Endothelial cell of umbilical vein (primary cell): ENCODE measurements around the gene SUPT3H. TPM values are rescaled to one million over a fixed set of nuclear protein-coding genes. Genes with fewer than 3 reads are reported as not detected.

ENCODE experiments used
- BruUV-seq: library from RNA; stranded (reverse); fragments of 400-500 nt; replicated peaks from 2 replicates; lab custom pipeline; 2021; lab: Mats Ljungman, UMichigan
- CTCF ChIA-PET: fragments of 300-600, 350-600 bp; sonication (Branson Sonifier 250); formaldehyde crosslinking; loops from one replicate; lab custom pipeline; 2021; ENCODE audit warnings: antibody characterized with exemption, inconsistent platforms; lab: Charles Lee
- POLR2A ChIA-PET: fragments of 300-600, 350-600 bp; sonication (Branson Sonifier 250); formaldehyde crosslinking; loops from one replicate; lab custom pipeline; 2021; ENCODE audit warnings: antibody characterized with exemption, inconsistent platforms; lab: Charles Lee
- DNase-seq: peaks from one replicate; pipeline ENCODE4 v3.0.0-alpha.2; 2011; ENCODE audit warnings: low read depth, low spot score
- FAIRE-seq: peaks from 2 replicates; lab custom pipeline; 2011; peaks lifted over from hg19 to GRCh38; lab: Jason Lieb, UNC
- H2AFZ ChIP-seq: 2 replicates; pipeline ENCODE4 v1.6.0; 2012; ENCODE audit warnings: low read depth, low read length, control low read depth, inconsistent platforms
- H3K27ac ChIP-seq: 2 replicates; pipeline ENCODE4 v1.5.1; 2011; ENCODE audit warnings: low read depth, mild to moderate bottlenecking, control low read depth, low read length, moderate library complexity; ENCODE audit not compliant: insufficient read depth
- H3K27me3 ChIP-seq, 2 experiments: 2 replicates each; pipeline versions ENCODE4 v1.6.0 to v1.6.1; 2011; ENCODE audit warnings: low read length in 2 of 2, mixed read lengths in 1 of 2; ENCODE audit not compliant: control insufficient read depth in 2 of 2, insufficient read depth in 2 of 2
- H3K36me3 ChIP-seq, 2 experiments: 2 replicates in 1 of 2; 3 replicates in 1 of 2; pipeline ENCODE4 v1.5.1; 2011; ENCODE audit warnings: low read length in 2 of 2, mild to moderate bottlenecking in 1 of 2, moderate library complexity in 1 of 2; ENCODE audit not compliant: control insufficient read depth in 2 of 2, insufficient read depth in 2 of 2; ENCODE audit errors: extremely low read depth in 1 of 2
- H3K4me1 ChIP-seq: 3 replicates; pipeline ENCODE4 v1.5.1; 2011; ENCODE audit warnings: mild to moderate bottlenecking, low read length; ENCODE audit not compliant: control insufficient read depth, insufficient read depth; ENCODE audit errors: extremely low read depth
- H3K4me2 ChIP-seq: 2 replicates; pipeline ENCODE4 v1.6.1; 2011; ENCODE audit warnings: low read length, control low read depth, mixed read lengths; ENCODE audit not compliant: insufficient read depth
- H3K4me3 ChIP-seq, 3 experiments: fragments of 200-600 bp in 1 of 3; sonication (generic), shearing (Covaris generic) in 1 of 3; replicated peaks in 1 of 3; 2 replicates each; pipeline ENCODE4 v1.5.1; 2011 to 2016; ENCODE audit warnings: control low read depth in 3 of 3, low read length in 3 of 3, mild to moderate bottlenecking in 2 of 3, inconsistent platforms in 1 of 3, low read depth in 1 of 3, moderate library complexity in 1 of 3; ENCODE audit not compliant: insufficient read depth in 1 of 3
- H3K79me2 ChIP-seq: 2 replicates; pipeline ENCODE4 v1.6.0; 2012; ENCODE audit warnings: low read length, inconsistent platforms; ENCODE audit not compliant: control insufficient read depth, insufficient read depth
- H3K9ac ChIP-seq: replicated peaks from 2 replicates; pipeline ENCODE3; 2011; ENCODE audit warnings: low read length, control low read depth; ENCODE audit not compliant: insufficient read depth; ENCODE audit errors: extremely low read depth
- H3K9me1 ChIP-seq: replicated peaks from 3 replicates; pipeline ENCODE4 v1.6.0; 2011; ENCODE audit warnings: mild to moderate bottlenecking, low read length; ENCODE audit not compliant: control insufficient read depth, insufficient read depth; ENCODE audit errors: extremely low read depth
- H3K9me3 ChIP-seq: replicated peaks from 2 replicates; pipeline ENCODE4 v1.5.1; 2012; ENCODE audit warnings: low read length, inconsistent platforms; ENCODE audit not compliant: control insufficient read depth, insufficient read depth
- H4K20me1 ChIP-seq: replicated peaks from 2 replicates; pipeline ENCODE3; 2011; ENCODE audit warnings: mild to moderate bottlenecking, low read length; ENCODE audit not compliant: control insufficient read depth, insufficient read depth; ENCODE audit errors: extremely low read depth
- EZH2 ChIP-seq: IDR thresholded peaks from 2 replicates; pipeline ENCODE4 v1.6.1; 2012; ENCODE audit warnings: borderline replicate concordance, low read depth, mild to moderate bottlenecking, moderate library complexity, low read length, inconsistent platforms; ENCODE audit not compliant: severe bottlenecking
- GATA2 ChIP-seq: IDR thresholded peaks from 2 replicates; pipeline ENCODE4 v1.7.0; 2011; ENCODE audit warnings: low read depth, mild to moderate bottlenecking, moderate library complexity, mixed read lengths, low read length; ENCODE audit not compliant: insufficient read length, insufficient read depth
- MAX ChIP-seq: IDR thresholded peaks from 2 replicates; pipeline ENCODE4 v1.6.1; 2011; ENCODE audit not compliant: insufficient read depth, insufficient read length
- POLR2AphosphoS5 ChIP-seq: IDR thresholded peaks from 2 replicates; pipeline ENCODE4 v1.6.1; 2012; ENCODE audit warnings: low read depth, mild to moderate bottlenecking, control low read depth, low read length, moderate library complexity; ENCODE audit not compliant: insufficient read depth
- dilution Hi-C: fragments of 300-500 bp; cut with MboI; formaldehyde crosslinking; loops from one replicate; pipeline ENCODE4 v1.15.0; 2019; ENCODE audit warnings: low sequenced_read_pairs; ENCODE audit not compliant: extremely low pct_ligation_motif_present
- intact Hi-C: fragments of 100-400 bp; cut with micrococcal nuclease; formaldehyde crosslinking; loops from one replicate; pipeline ENCODE4 v1.10.0; 2022
- polyA plus RNA-seq, 4 experiments: library from polyadenylated mRNA; depleted of rRNA in 3 of 4; stranded (reverse) in 3 of 4; unstranded in 1 of 4; fragments of >200 nt; gene quantifications; 2 replicates each; pipeline versions ENCODE4 v1.2.1 to v1.2.3, GENCODE V29; 2011 to 2012; ENCODE audit warnings: missing spikeins in 1 of 4
- total RNA-seq: library from RNA; stranded (reverse); gene quantifications from 2 replicates; pipeline ENCODE4 v1.2.3, GENCODE V29; 2021
- TF ChIP-seq, protein P1 (sequence below), 2 donors: IDR thresholded peaks; 1 replicate in 1 of 2; 2 replicates in 1 of 2; pipeline ENCODE4 v1.5.1; 2011; ENCODE audit warnings: low read length in 2 of 2, mild to moderate bottlenecking in 2 of 2, moderate library complexity in 2 of 2, control low read depth in 1 of 2, inconsistent platforms in 1 of 2, low read depth in 1 of 2; ENCODE audit not compliant: insufficient read depth in 1 of 2; ENCODE audit errors: extremely low read depth in 1 of 2

Gene SUPT3H
- total and polyA plus RNA-seq, 2 donors (not counting 3 experiments of a cell fraction or from before 2014, with no cell fraction given): 8.3 to 9.8 TPM

DNA sequence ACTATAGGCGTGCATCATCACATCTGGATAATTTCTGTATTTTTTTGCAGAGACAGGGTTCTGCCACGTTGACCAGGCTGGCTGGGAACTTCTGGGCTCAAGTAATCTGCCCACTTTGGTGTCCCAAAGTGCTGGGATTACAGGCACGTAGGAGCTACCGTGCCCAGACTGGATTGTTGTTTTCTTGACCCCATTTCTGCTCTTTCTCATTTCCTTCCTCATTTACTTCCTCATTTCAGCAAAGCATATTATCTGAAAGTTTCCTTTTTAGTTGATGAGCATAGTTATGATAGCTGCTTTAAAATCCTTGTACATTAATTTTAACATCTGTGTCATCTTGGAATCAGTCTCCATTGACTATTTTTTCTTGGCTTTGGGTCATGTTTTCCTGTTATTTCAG lies 350.6 kb downstream of the SUPT3H start:
- BruUV-seq: no TSS peak
- no peaks in the 10 kb centered on the region for H4K20me1 ChIP-seq
- DNase-seq: no peak
- H3K4me1 ChIP-seq: no peaks in the 10 kb centered on the region
- TF ChIP-seq MAX (no peak), POLR2AphosphoS5 (no peak), EZH2 (no peak), GATA2 (no peak)
- TF ChIP-seq, protein P1, sequence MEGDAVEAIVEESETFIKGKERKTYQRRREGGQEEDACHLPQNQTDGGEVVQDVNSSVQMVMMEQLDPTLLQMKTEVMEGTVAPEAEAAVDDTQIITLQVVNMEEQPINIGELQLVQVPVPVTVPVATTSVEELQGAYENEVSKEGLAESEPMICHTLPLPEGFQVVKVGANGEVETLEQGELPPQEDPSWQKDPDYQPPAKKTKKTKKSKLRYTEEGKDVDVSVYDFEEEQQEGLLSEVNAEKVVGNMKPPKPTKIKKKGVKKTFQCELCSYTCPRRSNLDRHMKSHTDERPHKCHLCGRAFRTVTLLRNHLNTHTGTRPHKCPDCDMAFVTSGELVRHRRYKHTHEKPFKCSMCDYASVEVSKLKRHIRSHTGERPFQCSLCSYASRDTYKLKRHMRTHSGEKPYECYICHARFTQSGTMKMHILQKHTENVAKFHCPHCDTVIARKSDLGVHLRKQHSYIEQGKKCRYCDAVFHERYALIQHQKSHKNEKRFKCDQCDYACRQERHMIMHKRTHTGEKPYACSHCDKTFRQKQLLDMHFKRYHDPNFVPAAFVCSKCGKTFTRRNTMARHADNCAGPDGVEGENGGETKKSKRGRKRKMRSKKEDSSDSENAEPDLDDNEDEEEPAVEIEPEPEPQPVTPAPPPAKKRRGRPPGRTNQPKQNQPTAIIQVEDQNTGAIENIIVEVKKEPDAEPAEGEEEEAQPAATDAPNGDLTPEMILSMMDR (IDR thresholded peaks at IDR 0.05; ENCODE audit: extremely low read depth in 1 of 2, insufficient read depth in 1 of 2, low read depth in 1 of 2, low read length in 2 of 2): no peak
- H3K9me3 ChIP-seq: no peaks in the 10 kb centered on the region
- H3K27me3 ChIP-seq: no peaks in the 10 kb centered on the region
- intact Hi-C loops: no loop called here
- H2AFZ ChIP-seq: no peak overlapping the region
- no peak overlapping the region for H3K9ac ChIP-seq
- no peaks in the 10 kb centered on the region for H3K79me2 ChIP-seq
- no peaks in the 10 kb centered on the region for H3K36me3 ChIP-seq
- H3K9me1 ChIP-seq: no peaks in the 10 kb centered on the region
- ChIA-PET POLR2A (no interaction called here), CTCF (interaction anchor here (0.6 to 1.0 kb wide), 2 partner anchors 11 to 123 kb away, joined by 3 read pairs; no protein-coding TSS in a partner anchor)
- FAIRE-seq: no peak
- H3K27ac ChIP-seq: no peak overlapping the region
- H3K4me2 ChIP-seq: no peak overlapping the region
- dilution Hi-C loops: no loop called here
- no peak overlapping the region for H3K4me3 ChIP-seq
